NOMO-1 treated with dmso at 0.1 percent for 144 hours (cell line): Measurements from ENCODE around the gene MKRN3.
"Not testable (repeated sequence)": the region's sequence is repeated elsewhere in the genome, so short reads cannot be mapped to it uniquely, and the experiment has no call there.

Experiments
- DNase-seq: peaks from one replicate; lab custom pipeline; 2025; ENCODE audit not compliant: unreplicated experiment; lab: John Stamatoyannopoulos, UW

The MKRN3 gene

DNA sequence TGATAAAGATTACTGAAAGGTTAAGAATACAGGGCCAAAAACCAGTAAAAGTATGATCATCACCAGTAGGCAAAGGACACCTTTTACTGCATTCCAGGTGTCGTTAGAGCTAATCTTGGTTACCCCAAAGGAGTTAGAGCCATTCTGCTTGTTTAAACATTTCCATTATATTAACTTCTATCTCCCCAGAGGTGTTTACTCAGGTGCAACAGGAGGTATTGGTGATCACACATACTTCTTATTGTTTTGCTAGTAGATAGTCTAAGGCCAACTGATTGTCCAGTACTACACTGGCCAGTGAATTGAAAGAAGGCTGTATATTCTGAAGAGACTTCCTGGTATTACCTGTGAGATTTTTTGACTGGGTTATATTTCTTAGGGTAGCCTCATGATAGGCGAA is 22.8 kb downstream of the MKRN3 start:
- DNase-seq = no peak

DNA sequence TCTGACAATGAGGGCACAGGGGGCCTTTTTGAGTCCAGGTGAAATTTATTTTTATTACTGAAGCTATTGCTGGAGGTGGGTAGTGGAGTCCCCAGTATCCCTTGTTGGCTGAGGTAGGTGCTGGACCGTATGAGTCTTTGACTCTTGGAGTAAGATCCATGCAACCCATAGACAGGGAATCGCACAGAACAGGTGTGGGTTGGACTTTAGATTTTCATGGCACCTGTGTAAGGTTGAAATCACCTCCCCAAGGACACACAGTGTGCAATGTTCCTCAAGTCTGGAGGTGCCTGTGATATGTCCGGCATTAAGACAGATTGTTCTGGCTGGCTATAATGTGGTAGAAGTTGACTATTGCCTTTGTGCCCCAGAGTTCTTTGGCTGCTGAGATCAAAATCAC is 23.5 kb downstream of the MKRN3 start:
- DNase-seq = no peak

DNA sequence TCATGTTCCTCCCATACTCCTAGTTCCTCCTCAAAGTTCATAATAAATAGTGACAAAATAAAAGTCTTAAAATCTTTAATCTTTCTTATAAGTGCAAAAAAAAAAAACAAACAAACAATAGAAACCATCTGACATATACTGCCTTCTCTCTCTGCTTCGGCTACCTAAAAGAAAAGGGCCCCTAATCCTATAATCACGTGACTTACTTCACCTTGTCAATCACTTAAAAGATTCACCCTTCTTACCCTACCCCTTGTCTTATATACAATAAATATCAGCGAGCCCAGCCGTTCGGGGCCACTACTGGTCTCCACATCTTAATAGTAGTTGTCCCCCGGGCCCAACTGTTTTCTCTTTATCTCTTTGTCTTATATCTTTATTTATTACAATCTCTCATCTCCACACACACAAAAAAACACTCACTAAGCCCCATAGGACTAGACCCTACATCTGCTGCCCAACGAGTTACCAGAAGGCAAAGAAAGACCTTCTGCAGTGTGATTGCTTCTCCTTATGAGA is 28.8 kb downstream of the MKRN3 start:
- no peak for DNase-seq

DNA sequence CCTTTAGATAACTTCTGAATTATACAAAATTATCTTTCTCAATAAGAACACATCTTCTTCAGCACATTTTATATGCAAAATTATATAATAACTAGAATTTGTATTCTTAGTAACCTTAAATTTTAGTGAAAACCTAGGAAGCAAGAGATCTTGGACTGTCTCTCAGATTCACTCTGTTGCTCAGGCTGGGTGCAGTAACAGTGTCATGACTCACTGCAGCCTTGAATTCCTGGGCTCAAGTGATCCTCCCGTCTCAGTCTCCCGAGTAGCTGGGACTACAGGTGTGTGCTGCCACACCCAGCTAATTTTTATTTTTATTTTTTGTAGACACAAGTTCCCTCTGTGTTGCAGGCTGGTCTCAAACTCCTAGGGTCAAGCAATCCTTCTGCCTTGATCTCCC is 29.9 kb downstream of the MKRN3 start:
- no peak for DNase-seq

DNA sequence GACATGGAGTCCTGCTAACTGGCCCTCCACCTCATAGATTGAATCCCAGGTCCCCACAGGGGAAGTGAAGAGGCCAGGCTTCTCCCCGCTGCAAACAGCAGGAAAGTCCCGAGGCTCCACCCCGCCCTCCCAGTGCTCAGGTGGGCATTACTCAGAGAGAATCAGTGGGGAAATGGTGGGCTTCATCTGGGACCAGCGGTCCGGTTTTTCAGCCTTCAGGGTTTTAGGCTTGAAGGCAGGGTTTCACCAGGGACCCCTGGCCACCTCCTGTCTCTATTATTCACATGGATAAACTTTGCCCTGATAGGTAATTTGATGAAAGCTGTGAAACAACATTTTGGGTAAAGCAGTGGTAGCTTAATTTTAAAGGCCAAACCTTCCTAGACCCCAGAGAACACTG is 31.3 kb downstream of the MKRN3 start:
- DNase-seq = no peak

DNA sequence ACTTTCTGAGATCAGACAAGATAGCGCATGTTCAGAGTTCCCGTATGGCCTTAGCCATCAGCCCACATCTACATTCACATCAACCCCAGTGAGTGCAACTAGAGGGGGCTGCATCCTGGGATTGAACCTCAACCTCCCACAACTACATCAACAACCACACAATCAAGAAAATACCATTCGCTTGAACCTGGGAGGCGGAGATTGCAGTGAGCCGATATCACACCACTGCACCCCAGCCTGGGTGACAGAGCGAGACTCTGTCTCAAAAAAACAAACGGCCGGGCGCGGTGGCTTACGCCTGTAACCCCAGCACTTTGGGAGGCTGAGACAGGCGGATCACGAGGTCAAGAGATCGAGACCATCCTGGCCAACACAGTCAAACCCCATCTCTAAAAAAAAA is 31.8 kb downstream of the MKRN3 start:
- DNase-seq = not testable (repeated sequence)

DNA sequence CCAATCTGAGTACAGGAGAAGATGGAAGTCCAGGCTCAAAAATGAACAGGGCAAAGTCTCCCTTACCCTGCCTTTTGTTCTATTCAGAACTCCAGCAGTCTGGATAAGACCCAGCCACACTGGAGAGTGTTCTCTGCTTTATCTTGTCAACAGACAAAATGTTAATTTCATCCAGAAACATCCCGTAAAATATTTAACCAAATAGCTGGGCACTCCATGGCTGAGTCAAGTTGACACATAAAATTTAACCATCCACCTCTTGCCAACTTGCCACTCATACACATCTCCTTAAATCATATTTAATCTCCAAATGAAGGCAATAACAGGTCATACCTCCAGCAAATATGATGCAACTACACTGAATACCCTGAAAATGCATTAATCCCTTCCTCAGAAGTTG is 33.6 kb downstream of the MKRN3 start:
- no peak for DNase-seq

DNA sequence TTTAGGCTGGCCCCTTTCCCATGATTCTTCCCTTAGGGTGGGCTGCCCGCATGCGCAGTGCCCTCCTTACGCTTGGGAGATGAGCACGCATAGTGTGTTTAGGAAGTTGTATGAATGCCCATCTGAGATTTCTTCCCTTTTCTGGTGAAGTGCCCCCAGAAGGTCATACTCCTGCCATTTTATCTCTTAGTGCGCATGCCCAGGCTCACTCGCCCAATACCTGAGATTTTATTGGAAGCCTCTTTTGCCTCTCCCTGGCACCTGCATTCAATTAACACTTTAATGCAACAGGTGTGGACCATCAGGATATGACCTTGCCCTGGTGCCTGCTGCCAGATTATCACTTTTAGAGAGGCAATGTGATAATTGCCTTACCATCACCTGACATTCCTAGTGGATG is 36.6 kb downstream of the MKRN3 start:
- no peak for DNase-seq

DNA sequence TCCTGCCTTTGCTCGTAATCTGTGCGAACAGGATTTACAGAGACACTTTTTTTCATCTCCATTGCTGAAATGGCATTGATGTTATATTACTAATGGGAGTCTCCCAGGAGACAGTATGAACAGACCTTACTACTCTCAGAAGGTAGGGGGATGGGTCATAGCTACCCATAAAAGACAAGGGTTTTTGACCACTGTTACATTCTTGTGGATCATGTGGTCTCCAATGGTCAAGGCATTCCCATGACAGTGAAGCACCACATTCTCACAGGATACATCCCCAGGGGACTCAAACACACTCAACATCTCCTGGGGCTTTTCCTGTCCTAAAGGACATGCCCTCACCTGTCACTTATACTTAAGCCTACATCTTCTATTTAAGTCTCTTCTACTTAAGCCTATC is 40.8 kb downstream of the MKRN3 start:
- DNase-seq = no peak

DNA sequence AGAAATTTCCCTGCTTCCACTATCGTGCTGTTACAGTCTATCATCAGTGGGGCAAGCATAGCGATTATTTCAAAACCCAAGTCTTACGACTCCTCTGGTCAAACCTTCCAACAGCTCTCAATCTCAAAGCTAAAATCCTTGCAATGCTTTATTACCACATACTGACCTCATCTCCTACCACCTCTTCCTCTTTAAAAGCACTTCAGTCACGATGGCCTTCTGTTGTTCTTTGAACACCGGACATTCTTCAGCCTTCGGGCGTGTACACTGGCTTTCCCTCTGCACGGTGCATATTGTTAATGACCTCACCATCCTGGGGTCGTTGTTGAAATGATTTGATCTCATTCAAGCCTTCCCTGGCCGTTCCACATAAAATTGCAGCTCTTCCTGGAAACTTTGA is 51.1 kb downstream of the MKRN3 start:
- DNase-seq = no peak
